RWPE1 (cell line): ENCODE data around the gene SYNDIG1.

Source experiments
- CTCF ChIA-PET: fragments of 350-600 bp; sonication (Branson Sonifier 250); formaldehyde crosslinking; extraction: SDS; loops from one replicate; lab custom pipeline; 2021; lab: Yijun Ruan, JAX
- POLR2A ChIA-PET: fragments of 400-600 bp; formaldehyde crosslinking; extraction: SDS; loops from one replicate; lab custom pipeline; 2020; ENCODE audit warnings: antibody characterized with exemption; ENCODE audit not compliant: low non-redundant PET; lab: Yijun Ruan, JAX
- DNase-seq: peaks from one replicate; pipeline ENCODE4 v3.0.0; 2012; ENCODE audit warnings: low spot score
- H3K27ac ChIP-seq: fragments of 450-650 bp; 2 replicates; pipeline ENCODE4 v1.5.1; 2017
- TF ChIP-seq, protein P1 (sequence below): fragments of 450-650 bp; conservative IDR thresholded peaks from 2 replicates; pipeline ENCODE4 v1.5.1; 2017; ENCODE audit warnings: low read depth, mild to moderate bottlenecking

Gene SYNDIG1

GRCh38 chr20:24584078-24584477 lies 114.6 kb downstream of the SYNDIG1 start:
- TF ChIP-seq, protein P1, sequence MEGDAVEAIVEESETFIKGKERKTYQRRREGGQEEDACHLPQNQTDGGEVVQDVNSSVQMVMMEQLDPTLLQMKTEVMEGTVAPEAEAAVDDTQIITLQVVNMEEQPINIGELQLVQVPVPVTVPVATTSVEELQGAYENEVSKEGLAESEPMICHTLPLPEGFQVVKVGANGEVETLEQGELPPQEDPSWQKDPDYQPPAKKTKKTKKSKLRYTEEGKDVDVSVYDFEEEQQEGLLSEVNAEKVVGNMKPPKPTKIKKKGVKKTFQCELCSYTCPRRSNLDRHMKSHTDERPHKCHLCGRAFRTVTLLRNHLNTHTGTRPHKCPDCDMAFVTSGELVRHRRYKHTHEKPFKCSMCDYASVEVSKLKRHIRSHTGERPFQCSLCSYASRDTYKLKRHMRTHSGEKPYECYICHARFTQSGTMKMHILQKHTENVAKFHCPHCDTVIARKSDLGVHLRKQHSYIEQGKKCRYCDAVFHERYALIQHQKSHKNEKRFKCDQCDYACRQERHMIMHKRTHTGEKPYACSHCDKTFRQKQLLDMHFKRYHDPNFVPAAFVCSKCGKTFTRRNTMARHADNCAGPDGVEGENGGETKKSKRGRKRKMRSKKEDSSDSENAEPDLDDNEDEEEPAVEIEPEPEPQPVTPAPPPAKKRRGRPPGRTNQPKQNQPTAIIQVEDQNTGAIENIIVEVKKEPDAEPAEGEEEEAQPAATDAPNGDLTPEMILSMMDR: no peak
- no peak overlapping the region for H3K27ac ChIP-seq
- DNase-seq: no peak
- ChIA-PET POLR2A (no interaction called here), CTCF (no interaction called here)

DNA sequence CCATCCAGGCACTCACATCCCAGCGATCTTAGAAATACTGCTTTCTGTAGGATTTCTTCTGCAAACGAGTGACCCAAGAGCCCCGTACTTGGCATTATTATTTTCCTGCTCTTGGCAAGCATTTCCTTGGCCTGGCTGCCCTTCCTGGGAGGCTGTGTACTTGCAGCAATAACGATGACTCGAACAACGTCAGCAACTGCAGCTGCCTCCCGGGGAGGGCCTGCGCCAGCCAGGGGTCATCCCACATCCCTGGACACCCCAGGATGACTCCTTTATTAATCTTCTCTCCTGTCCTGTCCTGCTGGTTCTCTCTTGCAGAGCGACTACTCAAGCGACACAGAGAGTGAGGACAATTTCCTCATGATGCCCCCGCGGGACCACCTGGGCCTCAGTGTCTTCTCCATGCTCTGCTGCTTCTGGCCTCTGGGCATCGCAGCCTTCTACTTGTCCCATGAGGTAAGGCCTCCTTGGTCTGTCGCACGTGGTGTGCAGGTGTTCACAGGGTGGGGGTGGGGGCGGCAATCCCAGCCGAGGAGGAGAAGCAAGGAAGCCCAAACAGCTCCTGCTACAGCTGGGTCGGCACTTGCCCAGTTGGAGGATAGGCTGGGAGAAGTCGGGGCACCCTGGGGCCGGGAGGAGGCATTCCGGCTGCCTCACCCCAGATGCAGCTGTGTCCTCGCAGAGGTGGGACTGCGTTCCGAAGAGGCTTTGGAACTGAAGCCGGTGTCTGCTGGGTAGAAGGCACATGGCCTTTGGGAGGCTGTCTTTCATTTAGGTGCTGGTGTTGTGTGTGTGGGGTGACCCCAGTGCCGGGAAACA lies 115.3 kb downstream of the SYNDIG1 start:
- ChIA-PET CTCF (no interaction called here), POLR2A (no interaction called here)
- DNase-seq: no peak
- TF ChIP-seq, protein P1: no peak
- H3K27ac ChIP-seq: no peak overlapping the region

GRCh38 chr20:24585796-24586522 lies 116.5 kb downstream of the SYNDIG1 start:
- TF ChIP-seq, protein P1: no peak
- ChIA-PET POLR2A (no interaction called here), CTCF (no interaction called here)
- no peak overlapping the region for H3K27ac ChIP-seq
- DNase-seq: no peak

- TF ChIP-seq, protein P1: no peak
- CTCF ChIA-PET: no interaction called here
- no peak overlapping the region for H3K27ac ChIP-seq
- POLR2A ChIA-PET: no interaction called here
- DNase-seq: no peak
Observed at GRCh38 chr20:24586523-24586840, 117.1 kb downstream of the SYNDIG1 start.

GRCh38 chr20:24587384-24588046 lies 118.1 kb downstream of the SYNDIG1 start:
- TF ChIP-seq, protein P1: no peak
- no peak for DNase-seq
- POLR2A ChIA-PET: no interaction called here
- no peak overlapping the region for H3K27ac ChIP-seq
- CTCF ChIA-PET: no interaction called here

DNA sequence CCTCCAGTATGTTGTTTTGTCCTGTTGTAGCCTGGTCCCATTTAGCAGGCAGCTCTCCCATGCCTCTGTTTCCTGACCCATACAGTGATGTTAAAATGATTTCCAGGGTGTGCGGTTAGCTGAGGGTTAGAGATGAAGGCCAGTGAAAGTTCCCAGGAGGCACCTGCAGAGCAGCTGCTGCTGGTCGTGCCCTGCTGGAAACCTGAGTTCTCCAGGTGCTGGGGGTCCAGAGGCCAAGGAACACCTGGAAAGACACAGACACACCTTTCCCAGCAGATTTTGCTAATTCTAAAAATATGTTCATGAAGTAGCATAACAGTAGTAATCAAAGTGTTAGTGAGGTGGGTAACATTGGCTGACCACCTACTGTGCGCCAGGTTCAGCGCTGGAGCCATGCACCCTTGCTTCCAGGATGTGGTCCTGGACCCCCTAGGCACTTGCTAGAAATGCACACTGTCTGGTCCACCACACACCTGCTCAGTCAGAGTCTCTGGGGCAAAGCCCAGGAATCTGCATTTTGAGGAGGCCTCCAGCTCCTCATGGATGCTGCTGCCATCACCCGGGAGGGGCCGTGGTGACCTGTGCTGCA lies 118.7 kb downstream of the SYNDIG1 start:
- CTCF ChIA-PET: no interaction called here

More for the DNA sequence above, 118.7 kb downstream of the SYNDIG1 start:
- POLR2A ChIA-PET: no interaction called here
- TF ChIP-seq, protein P1: no peak
- no peak overlapping the region for H3K27ac ChIP-seq
- DNase-seq: no peak
